Measurements from ENCODE around the gene SUZ12.
"Not testable (repeated sequence)": the region's sequence is repeated elsewhere in the genome, so short reads cannot be mapped to it uniquely, and the experiment has no call there.

Gene SUZ12

DNA sequence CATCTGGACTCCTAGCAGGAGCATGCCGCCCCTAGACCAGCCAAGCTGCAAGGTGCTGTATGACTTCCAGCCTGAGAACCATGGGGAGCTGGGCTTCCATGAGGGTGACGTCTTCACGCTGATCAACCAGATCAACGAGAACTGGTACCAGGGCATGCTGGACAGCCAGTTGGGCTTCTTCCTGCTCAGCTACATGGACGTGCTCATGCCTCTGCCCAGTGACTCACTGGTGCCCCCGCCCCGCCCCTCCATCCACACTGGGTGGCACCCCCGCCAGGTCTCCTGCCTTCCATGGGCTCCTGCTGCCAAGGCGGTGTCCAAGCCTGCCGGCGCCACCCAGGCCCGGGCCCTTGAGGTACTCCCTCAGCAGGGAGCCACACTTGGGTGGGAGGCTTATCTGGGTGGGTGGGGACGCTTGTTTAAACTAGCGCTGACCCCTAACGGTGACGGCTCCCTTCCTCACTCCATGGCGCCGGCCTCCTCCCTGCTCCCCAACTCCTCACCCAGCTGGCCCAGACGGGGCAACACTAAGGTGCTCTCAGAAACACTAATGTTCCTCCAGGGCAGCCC lies 104.6 kb downstream of the SUZ12 start:
- not testable (repeated sequence) for DNase-seq (ENCODE audit: low read depth in 2 of 2)

DNA sequence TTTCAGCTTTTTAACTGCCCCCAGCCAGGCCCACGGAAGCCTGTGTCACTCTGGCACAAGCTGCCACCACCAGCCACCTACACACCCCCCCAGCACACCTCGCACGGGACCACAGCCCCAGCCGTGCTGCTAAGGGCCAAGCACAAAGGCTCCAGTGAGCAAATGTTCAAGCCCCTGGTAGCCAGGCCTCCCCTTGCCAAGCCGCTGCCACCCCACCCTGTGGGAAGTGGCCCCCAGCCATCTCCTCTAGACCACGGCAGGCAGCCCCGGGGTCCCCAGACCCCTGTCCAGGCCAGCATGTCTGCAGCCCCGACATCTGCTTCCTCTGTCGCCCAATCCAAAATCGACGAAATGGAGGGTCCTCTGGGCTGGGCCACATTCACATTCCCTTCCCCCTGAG lies 105.5 kb downstream of the SUZ12 start:
- DNase-seq (ENCODE audit: low read depth in 2 of 2) = not testable (repeated sequence)

DNA sequence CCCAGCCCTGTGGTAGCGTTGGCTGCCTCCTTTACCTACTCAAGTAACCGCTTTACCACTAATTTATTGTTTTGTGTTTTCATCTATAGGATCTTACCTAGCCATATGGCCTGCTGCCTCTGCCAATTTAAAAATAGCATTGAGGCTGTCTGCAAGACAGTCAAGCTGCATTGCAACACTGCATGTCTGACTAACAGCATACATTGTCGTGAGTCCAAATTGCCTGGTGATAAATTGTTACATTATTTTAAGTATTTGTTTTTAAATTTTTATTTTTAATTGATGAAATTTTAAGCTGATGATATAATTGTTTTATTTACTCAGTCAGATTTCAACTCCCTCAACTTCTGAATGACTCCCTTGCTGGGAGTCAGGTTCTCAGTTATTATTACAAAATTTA lies 108.8 kb downstream of the SUZ12 start:
- not testable (repeated sequence) for DNase-seq (ENCODE audit: low read depth in 2 of 2)

DNA sequence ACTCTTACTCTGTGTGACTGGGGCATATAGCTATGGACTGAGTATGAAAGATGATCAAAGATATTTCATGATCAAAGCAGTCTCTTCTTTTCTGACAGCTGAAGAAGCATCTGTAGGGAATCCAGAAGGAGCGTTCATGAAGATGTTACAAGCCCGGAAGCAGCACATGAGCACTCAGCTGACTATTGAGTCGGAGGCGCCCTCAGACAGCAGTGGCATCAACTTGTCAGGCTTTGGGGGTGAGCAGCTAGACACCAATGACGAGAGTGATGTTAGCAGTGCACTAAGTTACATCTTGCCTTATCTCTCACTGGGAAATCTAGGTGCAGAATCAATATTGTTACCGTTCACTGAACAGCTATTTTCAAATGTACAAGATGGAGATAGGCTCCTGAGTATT lies 110.9 kb downstream of the SUZ12 start:
- DNase-seq (ENCODE audit: low read depth in 2 of 2) = not testable (repeated sequence)

Measured in stimulated activated CD4-positive, alpha-beta T cell treated with anti-CD3 and anti-CD28 coated beads, Interleukin-12 subunit alpha, Interleukin-12 subunit beta, amount 100 ng/mL, for 24 hours (primary cell).